Dedifferentiated amniotic fluid mesenchymal stem cell (primary cell): ENCODE results near the gene ROBO1.
A peak's percentile ranks its signal among the peaks of the same experiment; 100 is the strongest.
"Not testable (repeated sequence)": the region's sequence is repeated elsewhere in the genome, so short reads cannot be mapped to it uniquely, and the experiment has no call there.

Experiments
- DNase-seq: peaks from one replicate; pipeline ENCODE4 v3.0.0-alpha.2; 2016; ENCODE audit errors: extremely low spot score

ROBO1 gene

DNA sequence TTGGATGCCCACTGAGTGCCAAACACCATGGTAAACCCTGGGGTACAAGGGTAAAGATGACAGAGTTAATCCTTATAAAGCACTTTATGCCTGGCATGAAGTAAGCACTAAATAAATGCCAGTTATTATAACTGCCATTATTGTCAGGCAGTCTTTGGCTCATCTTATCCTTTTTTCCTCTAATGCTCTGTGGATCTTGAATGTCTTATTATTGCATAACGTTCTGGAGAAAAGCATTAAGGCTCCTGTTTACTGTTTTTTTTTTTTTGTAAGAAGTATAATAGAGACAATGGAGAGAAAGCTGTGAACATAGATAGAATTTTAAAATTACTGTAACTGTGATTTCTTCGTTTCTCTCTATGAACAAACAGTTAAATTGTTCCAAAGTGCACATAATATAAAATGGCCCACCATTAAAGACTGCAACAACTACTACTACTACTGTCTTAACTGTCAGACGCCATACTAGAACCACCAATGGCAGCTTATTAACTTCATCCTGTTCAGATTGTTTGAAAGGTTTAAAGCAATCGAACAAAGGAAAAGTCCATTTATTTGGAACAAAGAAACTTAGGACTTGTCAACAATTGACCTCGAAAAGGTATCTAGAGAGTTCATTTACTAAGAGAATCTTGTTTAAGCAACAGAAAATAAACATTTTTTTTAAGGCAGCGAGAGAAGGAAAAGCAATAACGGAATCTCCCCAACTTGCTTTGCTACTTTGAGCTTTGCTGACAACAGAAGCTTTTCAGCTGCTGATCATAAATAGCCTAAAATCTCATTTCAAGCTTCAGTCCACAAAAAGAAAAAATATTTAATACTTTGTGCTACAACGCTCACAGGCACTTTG, 520.7 kb downstream of the ROBO1 start:
- no peak for DNase-seq

GRCh38 chr3:79245284-79246138, 522.3 kb downstream of the ROBO1 start:
- no peak for DNase-seq

DNA sequence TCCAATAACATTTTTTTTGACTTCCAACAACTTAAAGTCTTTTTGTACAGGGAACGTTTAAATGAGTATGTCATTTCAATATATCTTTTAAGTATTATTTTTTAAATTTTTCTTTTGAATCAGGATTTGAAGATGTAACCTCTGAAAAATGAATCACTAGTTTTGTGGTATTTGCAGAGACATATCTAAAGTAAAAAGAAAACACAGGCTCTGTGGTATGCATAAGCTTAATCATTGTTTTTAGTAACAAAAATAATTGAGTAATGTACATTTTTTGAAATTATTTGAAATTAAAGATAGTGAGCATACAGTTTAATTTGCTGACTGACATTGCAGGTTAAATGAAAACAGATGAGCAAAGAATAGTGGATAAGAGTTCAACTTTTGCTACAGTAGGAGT, 531.3 kb downstream of the ROBO1 start:
- peak; percentile 22 for DNase-seq

DNA sequence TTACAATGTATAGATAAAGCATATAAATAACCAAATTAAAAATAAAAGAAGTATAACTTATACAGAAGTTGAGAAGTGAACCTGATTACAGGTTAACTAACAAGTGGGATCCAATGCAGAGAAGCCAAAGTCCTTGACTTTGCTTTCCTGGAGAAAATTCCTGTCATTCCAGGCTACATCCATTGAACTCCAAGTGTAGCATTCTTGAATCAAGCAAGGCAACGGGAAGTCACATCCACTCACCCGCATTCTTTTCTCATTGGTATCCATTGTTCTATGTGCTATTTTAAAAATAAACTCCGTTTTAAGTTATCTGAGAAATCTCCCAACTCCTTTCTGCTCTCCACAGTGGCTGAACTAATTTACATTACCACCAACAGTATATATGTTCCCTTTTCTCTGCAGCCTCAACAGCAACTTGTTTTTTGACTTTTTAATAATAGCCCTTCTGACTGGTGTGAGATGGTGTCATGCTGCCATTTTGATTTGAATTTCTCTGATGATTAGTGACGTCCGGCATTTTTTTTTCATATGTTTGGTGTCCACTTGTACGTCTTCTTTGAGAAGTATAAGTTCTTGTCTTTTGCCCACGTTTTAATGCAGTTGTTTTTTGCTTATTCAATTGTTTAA, 534.3 kb downstream of the ROBO1 start:
- no peak for DNase-seq

DNA sequence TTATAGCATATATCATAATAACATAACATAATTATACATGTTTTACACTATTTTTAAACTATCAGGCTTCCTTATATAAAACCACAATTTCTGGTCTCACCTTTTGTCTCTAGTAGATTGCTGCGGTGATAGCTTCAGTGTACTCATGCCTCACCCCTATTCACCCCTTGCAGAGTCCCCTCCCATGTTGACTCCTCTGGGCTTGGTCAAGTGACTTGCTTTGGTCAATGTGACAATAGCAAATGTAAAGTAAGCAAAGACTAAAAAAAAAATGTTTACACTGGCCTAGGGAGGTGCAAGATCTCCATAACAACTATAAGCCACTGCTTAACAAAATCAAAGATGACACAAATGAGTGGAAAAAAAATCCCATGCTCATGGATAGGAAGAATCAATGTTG, 537.5 kb downstream of the ROBO1 start:
- no peak for DNase-seq

DNA sequence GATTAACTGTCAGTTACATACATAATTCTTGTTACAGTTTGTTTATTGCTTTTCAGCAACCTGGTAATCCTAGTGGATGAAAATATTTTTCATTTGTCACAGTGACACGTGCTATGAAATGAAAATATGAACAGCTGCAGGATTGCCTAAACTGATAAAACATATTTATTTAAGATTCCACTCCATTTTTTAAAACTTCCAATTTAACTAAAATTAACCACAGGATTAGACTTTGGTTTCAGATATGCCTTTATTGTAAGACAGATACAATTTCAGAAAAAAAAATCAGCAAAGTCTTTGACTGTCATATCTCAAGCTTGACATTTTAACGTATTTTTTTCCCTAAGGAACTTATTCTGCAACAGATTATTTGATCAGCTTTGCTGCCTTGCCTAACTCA, 550.7 kb downstream of the ROBO1 start:
- no peak for DNase-seq

- no peak for DNase-seq
Measured at GRCh38 chr3:79215286-79215685, 552.5 kb downstream of the ROBO1 start.

GRCh38 chr3:79211586-79212359, 556.0 kb downstream of the ROBO1 start:
- DNase-seq = no peak

DNA sequence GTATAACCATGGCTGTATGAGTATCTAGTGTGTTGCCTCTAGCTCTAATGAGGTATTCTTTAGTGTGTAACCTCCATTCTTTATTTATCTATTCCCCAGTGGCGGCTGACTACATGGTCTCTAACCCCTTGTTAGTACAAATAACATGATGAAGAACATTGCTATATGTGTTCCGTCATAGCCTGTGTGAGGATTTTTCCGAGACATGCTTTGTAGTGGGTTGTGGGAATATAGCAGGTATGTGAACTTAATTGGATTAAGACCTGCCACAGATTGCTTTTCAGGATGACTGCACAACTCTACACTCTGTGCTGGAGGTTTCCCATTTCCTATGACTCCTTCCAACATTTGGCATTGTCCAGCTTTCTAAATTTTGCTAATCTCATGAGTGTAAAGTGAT, 563.4 kb downstream of the ROBO1 start:
- DNase-seq = no peak

- no peak for DNase-seq
Measured at GRCh38 chr3:79203144-79203519, 564.7 kb downstream of the ROBO1 start.

GRCh38 chr3:79202471-79203143, 565.2 kb downstream of the ROBO1 start:
- DNase-seq = no peak

DNA sequence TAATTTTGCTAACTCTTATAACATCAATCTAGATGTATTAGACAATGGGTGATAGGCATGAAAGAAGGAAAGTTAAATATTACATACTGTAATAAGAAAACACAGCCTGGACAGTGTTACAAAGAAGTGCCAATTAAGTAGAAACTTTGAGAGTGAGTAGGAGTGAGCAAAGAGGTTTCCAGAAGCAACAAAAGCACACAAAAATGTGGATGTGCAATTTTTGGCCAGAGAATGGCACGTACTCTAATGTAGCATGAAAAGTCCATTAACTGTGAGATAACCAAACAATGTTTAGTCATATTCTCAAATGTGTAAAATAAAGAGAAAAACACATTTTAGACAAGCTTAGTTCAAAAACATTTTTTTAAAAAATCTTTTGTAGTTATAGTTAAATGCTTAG, 567.3 kb downstream of the ROBO1 start:
- DNase-seq = no peak

DNA sequence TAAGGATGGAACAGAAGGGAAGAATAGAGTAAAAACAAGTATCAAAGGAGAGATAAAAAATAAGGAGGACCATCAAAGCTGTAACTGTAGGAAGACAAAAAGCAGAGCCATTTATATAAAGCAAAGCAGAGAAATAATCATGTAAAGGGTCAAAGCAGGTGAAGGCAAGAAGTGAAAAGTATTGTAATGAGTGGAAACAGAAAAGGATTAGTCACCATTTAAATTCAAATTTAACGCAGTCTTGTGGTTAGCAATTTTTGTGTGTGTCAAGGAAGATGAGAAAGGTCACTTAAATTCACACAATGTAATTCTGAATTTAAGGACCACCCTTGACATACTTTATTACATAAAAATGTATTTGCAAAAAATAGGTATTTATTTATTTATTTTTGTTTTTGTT, 567.8 kb downstream of the ROBO1 start:
- DNase-seq = no peak

DNA sequence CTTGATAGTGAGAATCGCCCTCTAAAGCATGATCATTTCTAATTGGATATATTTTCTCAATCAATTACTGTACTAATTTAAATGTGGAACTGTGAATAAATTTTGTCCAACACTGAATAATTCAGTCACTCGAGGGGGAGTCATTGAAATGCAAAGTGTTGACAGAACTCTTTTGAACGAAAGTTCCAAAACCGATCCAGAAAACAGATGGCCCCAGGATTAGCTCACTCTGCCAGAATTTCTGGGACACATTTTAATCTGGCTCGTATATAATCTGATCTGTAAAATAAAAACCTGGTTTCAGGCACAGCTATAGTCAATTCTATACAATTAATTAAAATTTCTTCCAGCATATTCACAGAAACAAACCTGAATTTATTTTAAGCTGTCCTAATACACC, 580.4 kb downstream of the ROBO1 start:
- DNase-seq = no peak

- no peak for DNase-seq
Measured at GRCh38 chr3:79184251-79184650, 583.5 kb downstream of the ROBO1 start.

DNA sequence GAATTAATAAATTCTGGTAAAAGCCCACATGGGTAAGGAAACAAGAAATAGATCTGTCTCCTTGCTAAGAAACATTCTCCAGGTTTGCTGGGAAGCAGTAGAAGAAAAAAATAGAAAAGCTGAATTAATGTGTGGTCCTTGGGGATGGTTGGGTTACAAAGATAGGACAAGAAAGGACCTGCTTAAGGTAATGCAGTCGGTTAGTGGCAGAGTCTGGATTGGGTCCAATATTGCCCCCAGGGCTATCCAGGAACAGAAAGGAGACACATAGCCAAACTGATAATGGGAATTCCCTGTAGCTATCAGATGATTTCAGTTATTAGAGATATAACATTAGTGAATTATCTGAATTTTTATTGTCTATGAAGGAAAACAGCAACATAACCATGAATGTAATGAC, 584.3 kb downstream of the ROBO1 start:
- no peak for DNase-seq

GRCh38 chr3:79178471-79179180, 589.2 kb downstream of the ROBO1 start:
- DNase-seq = no peak

- no peak for DNase-seq
Measured at GRCh38 chr3:79175870-79176269, 591.9 kb downstream of the ROBO1 start.

GRCh38 chr3:79173259-79173658, 594.5 kb downstream of the ROBO1 start:
- DNase-seq = not testable (repeated sequence)

DNA sequence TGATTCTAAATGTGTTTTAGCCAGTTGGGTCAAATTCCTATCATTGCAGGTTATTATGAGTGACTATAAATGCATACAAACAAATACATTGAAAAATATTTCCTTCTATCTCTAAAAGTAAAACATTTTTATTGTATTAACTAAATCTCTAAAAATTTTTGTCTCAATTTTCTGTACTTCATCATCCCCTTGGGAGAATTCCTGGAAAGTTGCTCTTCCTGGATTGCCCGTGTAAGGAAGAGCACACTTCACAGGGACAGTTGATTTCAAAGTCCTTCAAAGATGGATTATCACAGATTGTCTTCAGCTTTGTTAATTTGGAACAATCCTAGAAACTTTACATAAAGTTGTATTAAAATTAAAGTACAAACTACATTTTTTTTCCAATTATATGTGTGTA, 595.6 kb downstream of the ROBO1 start:
- DNase-seq = no peak

- DNase-seq = no peak
Measured at GRCh38 chr3:79170021-79170420, 597.8 kb downstream of the ROBO1 start.
